GM23338 (cell line): ENCODE results near the gene PYY. TPM values are rescaled to one million over a fixed set of nuclear protein-coding genes. Genes with fewer than 3 reads are reported as not detected.

Experiments
- ATAC-seq: fragments of 200-7000 bp; cut with Tn5 transposase; 3 replicates; pipeline ENCODE4 v1.9.1; 2020
- DNase-seq: peaks from one replicate; pipeline ENCODE4 v3.0.0-alpha.2; 2015; ENCODE audit warnings: low spot score
- H2AFZ ChIP-seq: fragments of 200-600 bp; sonication (generic); 2 replicates; pipeline ENCODE4 v1.8.0; 2016; ENCODE audit warnings: antibody characterized with exemption, mild to moderate bottlenecking, moderate library complexity
- H3F3A ChIP-seq: fragments of 200-600 bp; sonication (generic); replicated peaks from 2 replicates; pipeline ENCODE4 v1.8.0; 2017; ENCODE audit warnings: antibody characterized with exemption, mixed run types, low read depth
- H3K27ac ChIP-seq: fragments of 200-600 bp; sonication (generic); 2 replicates; pipeline ENCODE4 v1.6.1; 2016; ENCODE audit warnings: low read depth
- H3K27me3 ChIP-seq: fragments of 200-600 bp; sonication (generic); 2 replicates; pipeline ENCODE4 v1.8.0; 2016; ENCODE audit warnings: mild to moderate bottlenecking, mixed run types, moderate library complexity; ENCODE audit not compliant: insufficient read depth
- H3K36me3 ChIP-seq: fragments of 200-600 bp; sonication (generic); 2 replicates; pipeline ENCODE4 v1.8.0; 2016; ENCODE audit warnings: mild to moderate bottlenecking; ENCODE audit not compliant: insufficient read depth
- H3K4me1 ChIP-seq: fragments of 200-600 bp; sonication (generic); 2 replicates; pipeline ENCODE4 v1.8.0; 2016; ENCODE audit warnings: mild to moderate bottlenecking, moderate library complexity; ENCODE audit not compliant: insufficient read depth
- H3K4me2 ChIP-seq: fragments of 200-600 bp; sonication (generic); 2 replicates; pipeline ENCODE4 v1.7.1; 2017; ENCODE audit warnings: mixed run types
- H3K4me3 ChIP-seq: fragments of 200-600 bp; sonication (generic); 2 replicates; pipeline ENCODE4 v1.6.1; 2016; ENCODE audit warnings: mixed run types
- H3K79me2 ChIP-seq: fragments of 200-600 bp; sonication (generic); replicated peaks from 2 replicates; pipeline ENCODE4 v1.8.0; 2017; ENCODE audit warnings: mild to moderate bottlenecking; ENCODE audit not compliant: insufficient read depth
- H3K9me2 ChIP-seq: fragments of 200-600 bp; sonication (generic); 2 replicates; pipeline ENCODE4 v1.8.0; 2017; ENCODE audit not compliant: insufficient read depth
- H4K20me1 ChIP-seq: fragments of 200-600 bp; sonication (generic); replicated peaks from 2 replicates; pipeline ENCODE4 v1.8.0; 2017; ENCODE audit warnings: mild to moderate bottlenecking; ENCODE audit not compliant: insufficient read depth
- H3K27ac Mint-ChIP-seq: 2 replicates; pipeline ENCODE4 v1.8.0; 2020; ENCODE audit warnings: inconsistent platforms, mild to moderate bottlenecking, moderate library complexity, mixed read lengths
- H3K27me3 Mint-ChIP-seq: 3 replicates; pipeline ENCODE4 v1.8.0; 2022; ENCODE audit warnings: low read depth, mild to moderate bottlenecking, moderate library complexity, mixed read lengths, inconsistent platforms; ENCODE audit not compliant: insufficient read depth, poor library complexity
- H3K36me3 Mint-ChIP-seq: 3 replicates; pipeline ENCODE4 v1.8.0; 2021; ENCODE audit warnings: low read depth, mild to moderate bottlenecking, inconsistent platforms, moderate library complexity, mixed read lengths
- H3K4me1 Mint-ChIP-seq: 3 replicates; pipeline ENCODE4 v1.8.0; 2020; ENCODE audit warnings: mild to moderate bottlenecking, inconsistent platforms, mixed read lengths
- H3K4me3 Mint-ChIP-seq: 3 replicates; pipeline ENCODE4 v1.8.0; 2021; ENCODE audit warnings: moderate library complexity, mild to moderate bottlenecking, inconsistent platforms, mixed read lengths
- H3K9me3 Mint-ChIP-seq: 3 replicates; pipeline ENCODE4 v1.8.0; 2020; ENCODE audit warnings: moderate library complexity, mild to moderate bottlenecking, inconsistent platforms, mixed read lengths
- CREB1 ChIP-seq: fragments of 250-450 bp; sonication (Bioruptor Pico); IDR thresholded peaks from 2 replicates; pipeline ENCODE4 v1.5.0; 2020; ENCODE audit warnings: low read depth, mild to moderate bottlenecking, moderate library complexity
- CTCF ChIP-seq, 2 experiments: fragments of 200-600 bp in 1 of 2; sonication (generic) in 1 of 2; conservative IDR thresholded peaks; 2 replicates each; pipeline versions ENCODE4 v1.5.1 to v1.6.1; 2016 to 2017; ENCODE audit warnings: antibody characterized with exemption in 2 of 2, low read depth in 2 of 2, mild to moderate bottlenecking in 2 of 2, moderate library complexity in 1 of 2
- ETS1 ChIP-seq: IDR thresholded peaks from 2 replicates; pipeline ENCODE4 v1.6.1; 2016; ENCODE audit warnings: antibody characterized with exemption
- EZH2 ChIP-seq: fragments of 200-600 bp; sonication (generic); IDR thresholded peaks from one replicate; pipeline ENCODE4 v1.8.0; 2017; ENCODE audit warnings: antibody characterized with exemption, mild to moderate bottlenecking, low read depth; ENCODE audit not compliant: unreplicated experiment
- EZH2phosphoT487 ChIP-seq: fragments of 200-600 bp; sonication (generic); IDR thresholded peaks from one replicate; pipeline ENCODE4 v1.8.1; 2018; ENCODE audit warnings: antibody characterized with exemption; ENCODE audit not compliant: unreplicated experiment
- JUNB ChIP-seq: IDR thresholded peaks from one replicate; pipeline ENCODE4 v1.6.1; 2016; ENCODE audit warnings: antibody characterized with exemption; ENCODE audit not compliant: unreplicated experiment
- NANOG ChIP-seq: IDR thresholded peaks from 2 replicates; pipeline ENCODE4 v1.6.1; 2016; ENCODE audit warnings: antibody characterized with exemption, borderline replicate concordance
- POLR2AphosphoS5 ChIP-seq: IDR thresholded peaks from 2 replicates; pipeline ENCODE4 v1.6.1; 2016; ENCODE audit warnings: antibody characterized with exemption, low read depth
- REST ChIP-seq: IDR thresholded peaks from one replicate; pipeline ENCODE4 v1.6.1; 2018; ENCODE audit warnings: antibody characterized with exemption; ENCODE audit not compliant: unreplicated experiment
- STAT1 ChIP-seq: IDR thresholded peaks from one replicate; pipeline ENCODE4 v1.6.1; 2016; ENCODE audit warnings: antibody characterized with exemption; ENCODE audit not compliant: unreplicated experiment
- ZNF114 ChIP-seq: fragments of 250-450 bp; sonication (Bioruptor Pico); IDR thresholded peaks from 2 replicates; pipeline ENCODE4 v1.5.0; 2020; ENCODE audit warnings: mild to moderate bottlenecking, moderate library complexity
- ZNF331 ChIP-seq: fragments of 250-450 bp; sonication (Bioruptor Pico); IDR thresholded peaks from 2 replicates; pipeline ENCODE4 v1.5.0; 2020; ENCODE audit warnings: low read depth, mild to moderate bottlenecking, moderate library complexity
- ZNF462 ChIP-seq: fragments of 250-450 bp; sonication (Bioruptor Pico); IDR thresholded peaks from 2 replicates; pipeline ENCODE4 v1.5.0; 2020; ENCODE audit warnings: mild to moderate bottlenecking, moderate library complexity
- polyA plus RNA-seq: library from polyadenylated mRNA; unstranded; fragments of >200 nt; fragmentation: Nextera tagmentation; extraction: Ambion mirVana; gene quantifications from 2 replicates; pipeline ENCODE4 v1.2.1, GENCODE V29; 2016
- total RNA-seq: library from RNA; depleted of rRNA; stranded (reverse); fragments of >200 nt; shearing (Covaris generic); gene quantifications from 2 replicates; pipeline ENCODE4 v1.2.3, GENCODE V29; 2014

The PYY gene
- total and polyA plus RNA-seq, 2 experiments from 2014 or later, result 0.56 to 8.5 TPM

- no peaks in the 10 kb centered on the region for H4K20me1 ChIP-seq
- no peak overlapping the region for H3K4me2 ChIP-seq
- H3K27ac ChIP-seq, result no peak overlapping the region
- H3K4me1 Mint-ChIP-seq, result peaks cover 20% of the 10 kb centered on the region
- no peak overlapping the region for H3K27ac Mint-ChIP-seq
- no peak for TF ChIP-seq ZNF331
- TF ChIP-seq ZNF462, result no peak
- TF ChIP-seq EZH2phosphoT487, result no peak
- TF ChIP-seq REST, result no peak
- no peak for TF ChIP-seq POLR2AphosphoS5
- no peak for TF ChIP-seq ETS1
- TF ChIP-seq ZNF114 (CRISPR knock-in tag), result no peak
- no peak for TF ChIP-seq CTCF (conservative IDR thresholded peaks at IDR 0.05; ENCODE audit: low read depth in 2 of 2)
- TF ChIP-seq NANOG, result no peak
- TF ChIP-seq JUNB, result no peak
- no peak for TF ChIP-seq EZH2
- TF ChIP-seq STAT1, result no peak
- no peak for TF ChIP-seq CREB1 (CRISPR knock-in tag)
- H3K9me2 ChIP-seq, result no peaks in the 10 kb centered on the region
- H3K79me2 ChIP-seq, result no peaks in the 10 kb centered on the region
- H3K36me3 Mint-ChIP-seq, result peaks cover 6% of the 10 kb centered on the region; the same call in 1 of the 3 replicates
- H3K9me3 Mint-ChIP-seq, result peaks cover 6% of the 10 kb centered on the region; the same call in 2 of the 3 replicates
- H3K27me3 Mint-ChIP-seq, result peaks cover 28% of the 10 kb centered on the region
- ATAC-seq, result no peak
- H2AFZ ChIP-seq, result no peak overlapping the region
- peaks cover 7% of the 10 kb centered on the region; the same call in 1 of the 2 replicates for H3K4me1 ChIP-seq
- no peak overlapping the region for H3K4me3 Mint-ChIP-seq
- no peaks in the 10 kb centered on the region for H3K36me3 ChIP-seq
- no peak for DNase-seq
- peaks cover 26% of the 10 kb centered on the region for H3K27me3 ChIP-seq
- no peak overlapping the region for H3K4me3 ChIP-seq
- no peaks in the 10 kb centered on the region for H3F3A ChIP-seq
These were observed 38.2 kb downstream of the PYY start for GRCh38 chr17:43915559-43915958.
